Epithelial cell of esophagus (primary cell): ENCODE results near the gene KIAA0825.
"Not testable (repeated sequence)": the region's sequence is repeated elsewhere in the genome, so short reads cannot be mapped to it uniquely, and the experiment has no call there.

ENCODE experiments used
- DNase-seq: peaks from one replicate; pipeline ENCODE4 v3.0.0; 2010; ENCODE audit warnings: low read depth
- H3K4me3 ChIP-seq: 2 replicates; pipeline ENCODE4 v1.5.1; 2011; ENCODE audit warnings: mild to moderate bottlenecking, low read length, control low read depth
- TF ChIP-seq, protein P1 (sequence below): IDR thresholded peaks from 2 replicates; pipeline ENCODE4 v1.5.1; 2011; ENCODE audit warnings: low read depth, mild to moderate bottlenecking, low read length, control low read depth, inconsistent platforms; ENCODE audit not compliant: insufficient read depth; ENCODE audit errors: missing control alignments

Gene KIAA0825

GRCh38 chr5:94153736-94154450 lies 464.5 kb downstream of the KIAA0825 start:
- TF ChIP-seq, protein P1, sequence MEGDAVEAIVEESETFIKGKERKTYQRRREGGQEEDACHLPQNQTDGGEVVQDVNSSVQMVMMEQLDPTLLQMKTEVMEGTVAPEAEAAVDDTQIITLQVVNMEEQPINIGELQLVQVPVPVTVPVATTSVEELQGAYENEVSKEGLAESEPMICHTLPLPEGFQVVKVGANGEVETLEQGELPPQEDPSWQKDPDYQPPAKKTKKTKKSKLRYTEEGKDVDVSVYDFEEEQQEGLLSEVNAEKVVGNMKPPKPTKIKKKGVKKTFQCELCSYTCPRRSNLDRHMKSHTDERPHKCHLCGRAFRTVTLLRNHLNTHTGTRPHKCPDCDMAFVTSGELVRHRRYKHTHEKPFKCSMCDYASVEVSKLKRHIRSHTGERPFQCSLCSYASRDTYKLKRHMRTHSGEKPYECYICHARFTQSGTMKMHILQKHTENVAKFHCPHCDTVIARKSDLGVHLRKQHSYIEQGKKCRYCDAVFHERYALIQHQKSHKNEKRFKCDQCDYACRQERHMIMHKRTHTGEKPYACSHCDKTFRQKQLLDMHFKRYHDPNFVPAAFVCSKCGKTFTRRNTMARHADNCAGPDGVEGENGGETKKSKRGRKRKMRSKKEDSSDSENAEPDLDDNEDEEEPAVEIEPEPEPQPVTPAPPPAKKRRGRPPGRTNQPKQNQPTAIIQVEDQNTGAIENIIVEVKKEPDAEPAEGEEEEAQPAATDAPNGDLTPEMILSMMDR = no peak
- no peak overlapping the region for H3K4me3 ChIP-seq
- peak; percentile 26 for DNase-seq

GRCh38 chr5:94143621-94144020 lies 474.8 kb downstream of the KIAA0825 start:
- H3K4me3 ChIP-seq = not testable (repeated sequence)
- peak; percentile 68 for DNase-seq

- TF ChIP-seq, protein P1 = no peak
- H3K4me3 ChIP-seq = no peak overlapping the region
- no peak for DNase-seq
These were observed 478.1 kb downstream of the KIAA0825 start for GRCh38 chr5:94140300-94140699.

DNA sequence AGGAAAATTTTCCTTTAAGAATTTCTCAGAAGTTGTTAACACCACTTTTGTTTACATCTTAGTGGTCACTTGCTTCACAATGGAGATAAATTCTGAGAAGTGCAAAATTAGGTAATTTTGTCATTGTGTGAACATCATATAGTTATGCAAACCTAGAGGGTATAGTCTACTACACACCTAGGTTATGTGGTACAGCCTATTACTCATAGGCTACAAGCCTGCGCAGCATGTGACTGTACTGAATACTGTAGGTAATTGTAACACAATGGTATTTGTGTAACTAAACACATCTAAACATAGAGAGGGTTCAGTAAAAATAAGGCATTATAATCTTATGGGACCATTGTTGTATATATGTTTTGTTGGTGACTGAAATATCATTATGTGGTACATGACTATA lies 488.3 kb downstream of the KIAA0825 start:
- H3K4me3 ChIP-seq = no peak overlapping the region
- peak; percentile 17 for DNase-seq
- TF ChIP-seq, protein P1 = no peak

- no peak for DNase-seq
- no peak overlapping the region for H3K4me3 ChIP-seq
- TF ChIP-seq, protein P1 = no peak
These were observed 493.3 kb downstream of the KIAA0825 start for GRCh38 chr5:94125107-94125506.

DNA sequence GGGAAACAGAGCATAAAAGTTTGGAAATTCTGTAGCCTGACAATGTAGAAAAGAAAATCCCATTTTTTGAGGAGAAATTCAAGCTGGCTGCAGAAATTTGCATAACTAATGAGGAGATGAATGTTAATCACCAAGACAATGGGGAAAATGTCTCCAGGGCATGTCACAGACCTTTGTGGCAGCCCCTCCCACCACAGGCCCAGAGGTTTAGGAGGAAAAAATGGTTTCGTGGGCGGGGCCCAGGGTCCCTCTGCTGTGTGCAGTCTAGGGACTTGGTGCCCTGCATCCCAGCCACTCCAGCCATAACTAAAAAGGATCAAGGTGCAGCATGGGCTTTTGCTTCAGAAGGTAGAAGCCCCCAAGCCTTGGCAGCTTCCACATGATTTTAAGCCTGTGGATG lies 502.1 kb downstream of the KIAA0825 start:
- DNase-seq, H3K4me3 ChIP-seq: not testable (repeated sequence)

DNA sequence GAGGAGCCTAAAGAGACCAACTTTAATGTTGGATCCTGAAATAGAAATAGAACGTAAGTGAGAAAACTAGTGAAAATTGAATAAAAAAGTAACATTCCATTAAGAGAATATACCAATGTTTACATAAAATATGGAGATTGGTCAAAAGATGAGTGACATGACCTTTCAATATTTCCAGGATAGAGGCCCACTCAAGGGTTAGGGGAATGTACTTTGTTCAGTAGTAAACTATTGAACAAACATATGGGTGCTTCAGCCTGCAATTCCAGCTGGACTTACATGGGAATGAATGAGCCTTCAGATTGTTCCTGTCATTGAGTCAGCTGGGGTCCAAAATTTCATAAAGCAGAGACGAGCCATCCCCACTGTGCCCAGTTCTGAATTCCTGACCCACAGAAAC lies 505.3 kb downstream of the KIAA0825 start:
- TF ChIP-seq, protein P1 = no peak
- DNase-seq = no peak
- H3K4me3 ChIP-seq = no peak overlapping the region

- peak; percentile 96 for DNase-seq
- TF ChIP-seq, protein P1 = no peak
- H3K4me3 ChIP-seq = peak overlapping the region; percentile 76
These were observed 507.0 kb downstream of the KIAA0825 start for GRCh38 chr5:94111209-94112004.
